GM18511 (cell line): ENCODE measurements around the gene FAM228A.

Experiments
- ATAC-seq: cut with Tn5 transposase; IDR thresholded peaks from one replicate; pipeline ENCODE4 v1.9.1; 2021; ENCODE audit warnings: mild to moderate bottlenecking, moderate library complexity; ENCODE audit not compliant: unreplicated experiment

FAM228A gene

DNA sequence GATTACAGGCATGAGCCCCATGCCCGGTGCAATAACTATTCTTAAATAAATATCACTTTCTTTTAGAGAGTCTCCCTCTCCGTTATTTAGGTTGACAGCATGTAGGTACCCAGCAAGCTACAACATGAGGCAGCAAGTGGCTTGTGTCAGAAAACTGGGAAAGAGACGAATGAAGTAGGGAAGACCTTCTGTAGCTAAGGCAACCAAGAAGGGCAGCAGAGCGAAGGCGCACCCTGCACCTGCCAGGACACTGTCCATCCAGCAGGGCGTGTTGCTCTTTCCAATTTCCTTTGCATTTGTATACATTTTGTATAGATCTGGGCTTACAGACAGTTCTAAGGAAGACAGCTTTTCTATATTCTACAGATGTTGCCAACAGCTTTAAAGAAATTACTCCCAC, 48.1 kb downstream of the FAM228A start:
- no peak for ATAC-seq

DNA sequence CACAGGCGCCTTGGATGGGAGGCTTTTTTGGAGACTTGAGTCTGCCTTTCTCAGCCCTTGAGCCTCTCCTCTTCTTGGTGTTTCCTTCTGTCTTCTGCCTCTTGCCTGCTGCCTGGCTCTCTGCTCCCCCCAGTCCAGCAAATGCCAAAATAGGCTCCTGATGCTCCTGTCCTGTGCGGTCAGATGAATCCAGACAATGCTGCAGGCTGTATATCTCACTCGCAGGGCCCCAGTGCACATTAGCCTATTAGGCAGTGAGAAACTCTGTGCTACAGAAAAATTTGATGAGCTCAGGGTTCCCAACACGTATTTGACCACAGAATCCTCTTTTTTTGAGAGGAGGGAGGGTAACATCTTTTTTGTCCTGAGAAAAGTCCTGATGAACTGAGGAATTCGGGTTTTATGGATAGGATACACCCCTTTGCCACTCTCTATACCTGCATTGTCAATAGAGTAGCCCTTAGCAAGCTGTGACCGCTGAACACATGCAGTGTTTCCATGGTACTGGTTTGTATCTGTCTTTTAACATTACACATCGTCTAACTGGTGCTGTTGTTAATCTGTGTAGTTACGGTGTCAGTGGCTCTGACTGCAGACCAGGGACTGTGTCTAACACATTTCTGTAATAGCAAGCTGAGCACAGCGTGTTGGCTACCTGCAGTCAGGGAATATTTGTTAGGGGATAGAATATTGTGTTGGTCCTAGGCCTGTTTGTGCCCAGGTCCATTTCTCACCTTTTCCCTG, 50.8 kb downstream of the FAM228A start:
- ATAC-seq = no peak

DNA sequence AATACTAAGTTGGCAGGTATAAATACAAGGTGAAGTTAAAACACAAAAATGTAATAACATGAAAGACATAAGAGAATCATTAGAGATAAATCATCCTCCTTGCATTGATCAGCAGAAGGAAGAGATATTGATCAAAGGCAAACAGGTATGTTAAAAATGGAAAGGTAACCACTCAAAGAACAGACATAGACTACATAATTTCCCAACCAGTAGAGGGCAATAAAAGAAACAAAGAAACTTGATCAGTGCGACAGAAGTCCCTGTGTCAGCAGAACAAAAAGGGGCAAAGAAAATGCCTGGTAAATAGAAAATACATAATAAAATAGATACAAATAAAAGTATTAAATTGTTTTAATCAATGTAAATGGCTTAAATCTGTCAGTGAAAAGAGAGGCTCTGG, 53.6 kb downstream of the FAM228A start:
- no peak for ATAC-seq

DNA sequence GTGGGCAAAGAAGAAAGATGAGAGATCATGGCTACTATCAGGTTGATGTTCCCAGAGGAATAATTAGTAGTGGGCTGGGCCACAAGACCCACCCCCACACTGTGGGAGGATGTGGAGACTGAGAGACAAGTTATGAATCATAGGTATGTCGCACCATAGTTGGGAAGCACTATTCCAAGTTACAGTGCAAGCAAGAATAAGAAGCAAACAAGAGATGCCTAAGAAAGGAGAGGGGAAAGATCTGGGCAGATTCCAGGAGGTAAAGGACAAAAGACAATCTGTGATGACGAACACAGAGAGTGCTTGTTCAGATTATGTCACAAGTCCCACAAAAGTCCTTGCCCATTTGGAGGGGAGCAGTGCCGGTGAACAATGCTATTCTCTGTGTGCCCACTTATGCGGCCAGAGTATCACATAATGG, 56.6 kb downstream of the FAM228A start:
- no peak for ATAC-seq

DNA sequence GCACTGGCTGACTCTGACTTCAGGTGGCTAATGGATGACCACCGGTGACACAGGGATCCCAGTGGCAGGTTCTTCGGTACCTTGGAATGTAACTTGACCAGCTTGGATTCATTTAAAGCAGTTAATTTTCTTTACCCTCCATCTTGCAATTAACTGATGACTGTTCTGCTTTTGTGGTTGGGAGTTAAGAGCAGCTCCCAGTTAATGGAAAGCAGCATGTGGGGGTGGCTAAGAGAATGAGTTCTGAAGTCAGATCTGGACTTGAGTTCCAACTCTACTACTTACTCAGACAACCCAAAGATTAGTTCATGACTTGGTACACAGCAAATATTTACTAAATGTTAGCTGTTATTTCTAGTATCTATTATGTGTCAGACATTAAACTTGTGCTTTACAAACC, 58.5 kb downstream of the FAM228A start:
- ATAC-seq = no peak

DNA sequence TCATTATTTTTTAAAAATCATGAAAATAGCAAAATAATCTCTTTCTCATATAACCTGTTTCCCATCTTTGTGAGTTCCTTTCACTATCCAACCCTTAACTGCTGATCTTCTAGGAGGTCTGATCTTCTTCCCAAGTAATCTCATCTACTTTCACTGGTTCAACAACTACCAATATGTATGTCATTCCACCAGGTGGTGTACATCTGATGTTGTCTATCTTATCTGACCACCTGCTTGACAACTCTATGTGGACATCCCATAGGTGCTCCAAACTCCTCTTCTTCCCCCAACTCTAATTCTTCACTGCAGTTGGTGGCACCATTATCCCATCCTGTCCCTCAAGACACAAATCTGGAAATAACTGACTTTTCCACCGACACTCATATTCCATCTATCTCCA, 62.5 kb downstream of the FAM228A start:
- no peak for ATAC-seq

DNA sequence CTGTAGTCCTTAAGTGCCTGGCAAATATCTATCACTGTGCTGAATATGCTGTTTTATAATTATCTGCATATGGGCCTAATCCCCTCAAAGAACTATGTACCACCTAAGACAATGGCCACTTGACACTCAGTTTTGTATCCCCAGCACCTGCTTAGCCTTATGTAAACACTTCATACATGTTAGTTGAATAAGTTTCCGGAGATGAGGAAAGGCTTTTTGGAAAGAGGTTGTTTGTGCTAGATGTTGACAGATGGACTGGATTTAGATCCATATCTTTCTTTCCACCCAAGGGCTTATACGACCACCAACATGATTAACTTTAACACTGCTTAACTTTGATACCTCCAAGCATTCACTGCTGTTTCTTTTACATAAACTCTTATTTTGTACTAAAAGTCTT, 63.3 kb downstream of the FAM228A start:
- no peak for ATAC-seq

DNA sequence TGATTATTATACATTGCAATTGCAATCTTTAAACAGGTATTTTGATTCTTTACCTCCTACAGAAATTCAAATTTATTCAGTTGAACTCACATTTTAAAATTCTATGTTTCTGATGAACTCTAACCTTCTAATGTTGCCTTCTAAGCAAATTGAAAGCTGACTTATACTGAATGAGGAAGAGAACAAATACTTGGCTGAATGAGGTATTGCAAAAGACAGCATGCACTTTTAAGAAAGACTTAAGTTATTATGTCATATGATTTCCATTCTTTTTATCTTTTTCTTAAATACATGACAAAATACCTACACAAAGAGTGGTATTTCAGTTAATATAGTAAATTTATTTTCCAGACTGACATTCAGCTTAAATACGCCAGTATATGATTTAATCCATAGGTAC, 64.7 kb downstream of the FAM228A start:
- ATAC-seq = no peak
